A673 (cell line): ENCODE measurements around the gene ATP2A2. TPM values are rescaled to one million over a fixed set of nuclear protein-coding genes. Genes with fewer than 3 reads are reported as not detected.
A peak's percentile ranks its signal among the peaks of the same experiment; 100 is the strongest.
"Not testable (repeated sequence)": the region's sequence is repeated elsewhere in the genome, so short reads cannot be mapped to it uniquely, and the experiment has no call there.

ENCODE experiments used
- BruUV-seq: library from RNA; stranded (reverse); fragments of 400-500 nt; replicated peaks from 2 replicates; lab custom pipeline; 2021; lab: Mats Ljungman, UMichigan
- CTCF ChIA-PET: fragments of 300-600 bp; sonication (Branson Sonifier 250); formaldehyde crosslinking; loops from one replicate; lab custom pipeline; 2022; ENCODE audit warnings: antibody characterized with exemption; lab: Charles Lee
- POLR2A ChIA-PET: fragments of 300-600 bp; sonication (Branson Sonifier 250); formaldehyde crosslinking; loops from one replicate; lab custom pipeline; 2022; ENCODE audit warnings: antibody characterized with exemption; ENCODE audit not compliant: low non-redundant PET; lab: Charles Lee
- DNase-seq: peaks from one replicate; pipeline ENCODE4 v3.0.0-alpha.2; 2015; ENCODE audit warnings: low spot score
- H3K27ac ChIP-seq: fragments of 200-600 bp; sonication (generic); 2 replicates; pipeline ENCODE4 v1.5.1; 2016; ENCODE audit warnings: mixed run types, low read depth, mild to moderate bottlenecking, mixed read lengths, antibody characterized with exemption, low read length; ENCODE audit not compliant: poor library complexity, severe bottlenecking
- H3K27me3 ChIP-seq: fragments of 200-600 bp; sonication (generic); replicated peaks from 2 replicates; pipeline ENCODE4 v1.6.1; 2017; ENCODE audit warnings: mixed run types, low read depth, mild to moderate bottlenecking, mixed read lengths, antibody characterized with exemption, low read length; ENCODE audit not compliant: insufficient read depth, poor library complexity
- H3K36me3 ChIP-seq: fragments of 200-600 bp; sonication (generic); 2 replicates; pipeline ENCODE4 v1.6.1; 2016; ENCODE audit warnings: mixed run types, mild to moderate bottlenecking, mixed read lengths, antibody characterized with exemption, low read length; ENCODE audit not compliant: insufficient read depth, poor library complexity, severe bottlenecking
- H3K4me1 ChIP-seq: fragments of 200-600 bp; sonication (generic); 2 replicates; pipeline ENCODE4 v1.6.1; 2017; ENCODE audit warnings: mixed run types, mild to moderate bottlenecking, mixed read lengths, antibody characterized with exemption, low read length; ENCODE audit not compliant: insufficient read depth, poor library complexity, severe bottlenecking
- H3K4me3 ChIP-seq: fragments of 200-600 bp; sonication (generic); 2 replicates; pipeline ENCODE4 v1.5.1; 2016; ENCODE audit warnings: low read depth, mixed run types, mild to moderate bottlenecking, mixed read lengths, low read length; ENCODE audit not compliant: poor library complexity, severe bottlenecking
- H3K9me3 ChIP-seq: fragments of 200-600 bp; sonication (generic); 2 replicates; pipeline ENCODE4 v1.6.1; 2016; ENCODE audit warnings: mixed run types, low read depth, mild to moderate bottlenecking, mixed read lengths, antibody characterized with exemption, low read length; ENCODE audit not compliant: poor library complexity, severe bottlenecking
- CTCF ChIP-seq: fragments of 300-800, 200-600 bp; sonication (generic); conservative IDR thresholded peaks from 2 replicates; pipeline ENCODE4 v1.5.1; 2017; ENCODE audit warnings: low read depth, mild to moderate bottlenecking, antibody characterized with exemption, low read length, moderate library complexity, mixed read lengths
- EZH2 ChIP-seq: fragments of 200-600 bp; sonication (generic); IDR thresholded peaks from 2 replicates; pipeline ENCODE4 v1.6.1; 2017; ENCODE audit warnings: borderline replicate concordance, low read depth, mild to moderate bottlenecking, mixed read lengths, antibody characterized with exemption, low read length; ENCODE audit not compliant: poor library complexity, severe bottlenecking
- intact Hi-C: fragments of 100-400 bp; cut with micrococcal nuclease; formaldehyde crosslinking; loops from one replicate; pipeline ENCODE4 v1.10.0; 2022; ENCODE audit not compliant: unreplicated experiment
- total RNA-seq: library from RNA; stranded (reverse); gene quantifications from 2 replicates; pipeline ENCODE4 v1.2.3, GENCODE V29; 2021

The ATP2A2 gene
- total RNA-seq, 1 experiment from 2014 or later = 333 TPM

GRCh38 chr12:110358384-110359097 is 77.5 kb downstream of the ATP2A2 start:
- H3K27ac ChIP-seq, H3K4me1 ChIP-seq, DNase-seq, BruUV-seq, POLR2A ChIA-PET, H3K36me3 ChIP-seq, H3K9me3 ChIP-seq, H3K4me3 ChIP-seq, H3K27me3 ChIP-seq, intact Hi-C loops: not testable (repeated sequence)
- CTCF ChIA-PET = interaction anchor here (0.7 kb wide), 2 partner anchors 13 to 28 kb away, joined by 3 to 6 read pairs; no protein-coding TSS in a partner anchor
- TF ChIP-seq CTCF = 0 out of 2 replicates have a peak, but pooled peaks have one; percentile 32

GRCh38 chr12:110361216-110361615 is 80.2 kb downstream of the ATP2A2 start:
- CTCF ChIA-PET = no interaction called here
- Histone ChIP-seq H3K4me1 (no peaks in the 10 kb centered on the region), H3K9me3 (no peaks in the 10 kb centered on the region), H3K4me3 (no peak overlapping the region), H3K27me3 (no peaks in the 10 kb centered on the region), H3K36me3 (no peaks in the 10 kb centered on the region), H3K27ac (no peak overlapping the region)
- BruUV-seq = no TSS peak
- no peak for DNase-seq
- intact Hi-C loops = no loop called here
- no peak for TF ChIP-seq CTCF
- no peak for TF ChIP-seq EZH2
- POLR2A ChIA-PET = no interaction called here

GRCh38 chr12:110365489-110366320 is 84.7 kb downstream of the ATP2A2 start:
- no TSS peak for BruUV-seq
- Histone ChIP-seq H3K9me3 (no peaks in the 10 kb centered on the region), H3K27ac (no peak overlapping the region), H3K27me3 (no peaks in the 10 kb centered on the region), H3K36me3 (peaks cover 5% of the 10 kb centered on the region), H3K4me1 (no peaks in the 10 kb centered on the region), H3K4me3 (no peak overlapping the region)
- DNase-seq = no peak
- CTCF ChIA-PET = no interaction called here
- TF ChIP-seq EZH2 = no peak
- TF ChIP-seq CTCF = no peak
- intact Hi-C loops = no loop called here
- POLR2A ChIA-PET = no interaction called here
